ENCODE results near the gene NME2. TPM values are rescaled to one million over a fixed set of nuclear protein-coding genes. Genes with fewer than 3 reads are reported as not detected.
A peak's percentile ranks its signal among the peaks of the same experiment; 100 is the strongest.
"Not testable (repeated sequence)": the region's sequence is repeated elsewhere in the genome, so short reads cannot be mapped to it uniquely, and the experiment has no call there.

The NME2 gene
- total RNA-seq, 2 experiments from 2014 or later = 364 to 374 TPM

DNA sequence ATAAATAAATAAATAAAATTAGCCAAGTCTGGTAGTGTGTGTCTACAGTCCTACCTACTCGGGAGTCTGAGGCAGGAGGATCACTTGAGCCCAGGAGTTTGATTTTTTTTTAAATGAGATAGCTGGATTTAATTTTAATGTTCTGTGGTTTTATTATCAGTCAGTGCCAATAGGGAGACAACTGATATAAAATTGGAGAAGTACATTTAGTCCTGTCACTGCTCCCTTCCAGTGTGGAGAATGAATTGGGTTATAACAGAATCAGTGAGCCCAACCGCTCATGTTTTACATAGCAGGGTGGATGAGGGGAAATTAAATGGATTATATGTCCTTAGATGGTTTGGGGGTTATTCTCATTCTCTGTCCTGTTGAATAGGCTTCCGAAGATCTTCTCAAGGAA is 6.6 kb upstream of the NME2 start:
- no peak overlapping the region for H3K4me3 Mint-ChIP-seq
- H3K27me3 Mint-ChIP-seq = no peaks in the 10 kb centered on the region
- no peak for DNase-seq
- H3K36me3 Mint-ChIP-seq (ENCODE audit: low read depth) = peaks cover 45% of the 10 kb centered on the region
- H3K27ac Mint-ChIP-seq = no peak overlapping the region
- H3K4me1 Mint-ChIP-seq = peaks cover 18% of the 10 kb centered on the region
- CTCF ChIA-PET = interaction anchor here (1.0 kb wide), 1 partner anchor 307 kb away, joined by 3 read pairs; no protein-coding TSS in a partner anchor
- POLR2A ChIA-PET = no interaction called here
- H3K9me3 Mint-ChIP-seq = no peaks in the 10 kb centered on the region

GRCh38 chr17:51161541-51161940 is 4.7 kb upstream of the NME2 start:
- CTCF ChIA-PET = no interaction called here
- Mint-ChIP-seq H3K27ac (no peak overlapping the region), H3K9me3 (no peaks in the 10 kb centered on the region), H3K27me3 (no peaks in the 10 kb centered on the region), H3K4me1 (peaks cover 31% of the 10 kb centered on the region), H3K36me3 (ENCODE audit: low read depth) (peaks cover 44% of the 10 kb centered on the region), H3K4me3 (no peak overlapping the region)
- no peak for DNase-seq
- POLR2A ChIA-PET = interaction anchor here (1.4 to 2.8 kb wide), 2 partner anchors 8 to 295 kb away, joined by 3 to 14 read pairs; partner anchors contain the start of gene NME1

DNA sequence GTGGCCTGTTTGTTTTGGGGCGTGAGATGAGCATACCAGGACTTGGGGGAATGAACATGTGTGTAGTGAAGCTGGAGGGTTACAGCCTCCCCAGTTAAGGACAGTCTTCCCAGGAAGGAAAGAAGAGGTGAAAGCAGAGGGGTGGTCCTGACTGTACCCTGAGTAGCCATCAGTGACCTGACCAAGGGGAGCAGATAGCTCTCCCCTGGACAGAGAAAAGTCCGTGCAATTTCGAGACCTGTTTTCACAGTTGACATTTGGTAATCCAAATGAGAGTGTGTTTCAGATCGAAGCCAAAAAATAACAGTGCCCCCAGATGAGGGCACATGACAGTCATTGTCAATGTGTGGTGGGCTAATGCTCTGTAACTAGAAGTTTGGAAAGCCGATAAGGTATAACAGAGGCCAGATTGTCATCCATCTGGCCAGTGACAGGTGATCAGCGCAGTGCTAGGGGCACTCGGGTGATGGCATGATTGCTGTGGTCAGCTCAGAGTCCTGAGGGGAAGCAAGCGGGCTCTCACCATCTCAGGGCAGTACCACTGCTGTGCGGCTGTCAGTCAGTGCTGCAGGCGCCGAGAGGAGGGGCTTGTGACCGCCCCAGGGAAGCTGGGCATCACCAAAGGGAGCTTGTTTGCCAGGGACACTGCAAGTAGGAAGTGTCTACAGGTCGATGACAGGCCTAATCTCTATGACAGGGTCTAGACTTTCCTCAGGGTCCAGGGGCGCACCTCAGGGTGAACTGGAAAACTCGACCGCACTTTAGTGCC is 1.1 kb upstream of the NME2 start:
- peak overlapping the region; percentile 89 for H3K4me3 Mint-ChIP-seq
- no peak for DNase-seq
- peaks cover 39% of the 10 kb centered on the region for H3K4me1 Mint-ChIP-seq
- H3K36me3 Mint-ChIP-seq (ENCODE audit: low read depth) = peaks cover 45% of the 10 kb centered on the region
- no peaks in the 10 kb centered on the region for H3K9me3 Mint-ChIP-seq
- peak overlapping the region; percentile 93 for H3K27ac Mint-ChIP-seq
- ChIA-PET POLR2A (interaction anchor here (0.9 to 3.0 kb wide), 9 partner anchors 10 to 298 kb away, joined by 3 to 69 read pairs (median 8); partner anchors contain the start of genes NME1, SPAG9, TOB1 and UTP18), CTCF (interaction anchor here (1.1 to 1.5 kb wide), 4 partner anchors 10 to 165 kb away, joined by 3 to 7 read pairs (median 3); partner anchors contain the start of gene NME1)
- H3K27me3 Mint-ChIP-seq = no peaks in the 10 kb centered on the region

GRCh38 chr17:51165680-51166197 is 472 bp upstream of the NME2 start:
- CTCF ChIA-PET = interaction anchor here (1.0 to 1.5 kb wide), 5 partner anchors 11 to 312 kb away, joined by 3 to 7 read pairs (median 3); partner anchors contain the start of gene NME1
- Mint-ChIP-seq H3K27ac (peak overlapping the region; percentile 93), H3K36me3 (ENCODE audit: low read depth) (peaks cover 43% of the 10 kb centered on the region), H3K9me3 (no peaks in the 10 kb centered on the region), H3K27me3 (no peaks in the 10 kb centered on the region), H3K4me1 (peaks cover 38% of the 10 kb centered on the region), H3K4me3 (peak overlapping the region; percentile 89)
- POLR2A ChIA-PET = interaction anchor here (0.9 to 3.0 kb wide), 9 partner anchors 11 to 299 kb away, joined by 3 to 69 read pairs (median 8); partner anchors contain the start of genes NME1, SPAG9, TOB1 and UTP18
- no peak for DNase-seq

DNA sequence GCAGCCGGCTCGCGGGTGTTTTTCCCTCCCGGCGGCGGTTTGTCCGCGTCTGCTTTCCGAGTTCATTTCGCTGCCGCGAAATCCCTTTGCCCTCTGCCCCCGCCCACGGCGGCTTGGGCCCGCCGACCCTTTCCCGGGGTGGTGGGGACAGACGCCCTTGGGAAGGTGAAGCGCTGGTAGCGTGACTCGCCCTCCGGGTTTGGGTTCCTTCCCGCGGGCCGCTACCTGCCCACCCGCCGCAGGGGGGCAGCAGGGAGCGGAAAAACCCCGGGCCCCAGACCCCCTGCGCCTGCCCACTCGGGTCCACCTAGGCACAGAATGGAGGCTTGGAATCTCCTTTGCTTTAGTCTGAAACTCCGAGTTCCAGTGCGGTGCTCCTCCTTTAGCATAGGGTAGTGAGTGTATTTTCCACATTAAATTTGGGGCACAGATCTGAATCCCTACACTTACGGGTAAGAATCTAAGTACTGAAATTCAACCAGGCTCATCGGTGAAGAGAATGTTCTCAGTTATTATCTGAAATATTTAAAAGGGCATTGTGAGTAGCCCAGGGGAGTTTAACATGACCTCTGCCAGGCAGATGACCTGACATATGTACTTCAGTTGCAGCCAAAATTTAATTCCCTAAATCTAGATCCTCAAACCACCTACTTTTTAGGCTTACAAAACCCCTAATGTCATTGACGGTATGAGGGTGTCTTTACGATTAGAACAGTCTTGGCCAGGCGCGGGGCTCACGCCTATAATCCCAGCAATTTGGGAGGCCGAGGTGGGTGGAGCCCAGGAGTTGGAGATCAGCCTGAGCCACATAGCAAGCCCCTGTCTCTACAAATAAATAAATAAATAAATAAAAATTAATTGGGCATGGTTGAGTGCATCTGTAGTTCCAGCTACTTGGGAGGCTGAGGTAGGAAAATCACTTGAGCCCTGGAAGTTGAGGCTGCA is 1.0 kb downstream of the NME2 start:
- no peaks in the 10 kb centered on the region for H3K9me3 Mint-ChIP-seq
- H3K27ac Mint-ChIP-seq = peak overlapping the region; percentile 81
- peak; percentile 72 for DNase-seq
- CTCF ChIA-PET = interaction anchor here (1.3 to 1.5 kb wide), 2 partner anchors 14 to 33 kb away, joined by 3 to 7 read pairs; partner anchors contain the start of gene NME1
- POLR2A ChIA-PET = interaction anchor here (0.9 to 3.0 kb wide), 6 partner anchors 9 to 300 kb away, joined by 3 to 69 read pairs (median 10); partner anchors contain the start of genes NME1, SPAG9, TOB1 and UTP18
- peaks cover 39% of the 10 kb centered on the region for H3K36me3 Mint-ChIP-seq (ENCODE audit: low read depth)
- peaks cover 39% of the 10 kb centered on the region for H3K4me1 Mint-ChIP-seq
- peak overlapping the region; percentile 79 for H3K4me3 Mint-ChIP-seq
- no peaks in the 10 kb centered on the region for H3K27me3 Mint-ChIP-seq

DNA sequence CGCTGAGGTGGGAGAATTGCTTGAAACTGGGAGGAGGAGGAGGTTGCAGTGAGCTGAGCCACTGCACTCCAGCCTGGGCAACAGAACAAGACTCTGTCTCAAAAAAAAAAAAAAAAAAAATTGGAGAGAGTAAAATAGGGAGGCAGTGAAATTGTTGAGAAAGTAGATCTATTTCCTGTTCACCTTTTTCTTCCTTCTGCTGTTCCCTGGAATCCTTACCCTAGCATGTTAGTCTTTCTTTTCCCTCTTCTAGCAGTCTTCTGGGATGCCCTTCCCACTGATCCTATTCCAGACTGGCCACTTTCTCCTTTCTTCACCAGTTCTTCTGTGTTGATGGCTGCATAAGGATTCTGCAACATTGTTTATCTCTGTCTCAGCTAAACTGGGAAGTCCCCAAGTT is 3.1 kb downstream of the NME2 start:
- CTCF ChIA-PET = no interaction called here
- H3K27me3 Mint-ChIP-seq = no peaks in the 10 kb centered on the region
- H3K4me1 Mint-ChIP-seq = peaks cover 39% of the 10 kb centered on the region
- DNase-seq = no peak
- no peak overlapping the region for H3K4me3 Mint-ChIP-seq
- POLR2A ChIA-PET = interaction anchor here (1.1 kb wide), 1 partner anchor 117 kb away, joined by 3 read pairs; no protein-coding TSS in a partner anchor
- H3K9me3 Mint-ChIP-seq = no peaks in the 10 kb centered on the region
- peaks cover 39% of the 10 kb centered on the region for H3K36me3 Mint-ChIP-seq (ENCODE audit: low read depth)
- peak overlapping the region; percentile 28 for H3K27ac Mint-ChIP-seq

DNA sequence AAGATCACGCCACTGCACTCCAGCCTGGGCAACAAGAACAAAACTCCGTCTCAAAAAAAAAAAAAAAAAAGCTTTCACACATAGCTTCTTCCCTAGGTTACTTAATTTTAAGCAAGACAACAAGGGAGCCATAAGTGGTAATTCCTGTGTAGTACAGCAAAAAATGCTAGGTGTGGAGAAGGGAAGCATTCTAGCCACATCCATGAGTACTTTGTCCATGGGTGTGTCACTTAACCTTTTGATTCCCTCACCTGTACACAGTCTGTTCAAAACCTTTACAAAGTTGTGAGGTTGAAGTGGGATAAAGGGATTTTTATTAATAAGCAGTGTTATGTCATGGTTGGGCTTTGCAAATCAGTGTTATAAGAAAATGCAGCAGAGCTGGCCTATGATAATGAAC is 4.5 kb downstream of the NME2 start:
- no peak overlapping the region for H3K27ac Mint-ChIP-seq
- peaks cover 29% of the 10 kb centered on the region for H3K4me1 Mint-ChIP-seq
- H3K36me3 Mint-ChIP-seq (ENCODE audit: low read depth) = peaks cover 38% of the 10 kb centered on the region
- no peaks in the 10 kb centered on the region for H3K9me3 Mint-ChIP-seq
- POLR2A ChIA-PET = interaction anchor here (0.6 to 1.4 kb wide), 2 partner anchors 15 to 228 kb away, joined by 4 read pairs; no protein-coding TSS in a partner anchor
- DNase-seq = no peak
- no peaks in the 10 kb centered on the region for H3K27me3 Mint-ChIP-seq
- no peak overlapping the region for H3K4me3 Mint-ChIP-seq
- CTCF ChIA-PET = no interaction called here

GRCh38 chr17:51172030-51172429 is 5.8 kb downstream of the NME2 start:
- H3K9me3 Mint-ChIP-seq, H3K4me3 Mint-ChIP-seq, H3K27me3 Mint-ChIP-seq, DNase-seq: not testable (repeated sequence)
- H3K36me3 Mint-ChIP-seq (ENCODE audit: low read depth) = peaks cover 34% of the 10 kb centered on the region
- H3K4me1 Mint-ChIP-seq = peaks cover 26% of the 10 kb centered on the region
- peak overlapping the region; percentile 16 for H3K27ac Mint-ChIP-seq
- POLR2A ChIA-PET = interaction anchor here (1.0 to 1.9 kb wide), 2 partner anchors 9 to 89 kb away, joined by 5 read pairs; partner anchors contain the start of gene UTP18
- CTCF ChIA-PET = interaction anchor here (1.5 kb wide), 1 partner anchor 19 kb away, joined by 3 read pairs; the partner anchor contains the start of gene NME1

DNA sequence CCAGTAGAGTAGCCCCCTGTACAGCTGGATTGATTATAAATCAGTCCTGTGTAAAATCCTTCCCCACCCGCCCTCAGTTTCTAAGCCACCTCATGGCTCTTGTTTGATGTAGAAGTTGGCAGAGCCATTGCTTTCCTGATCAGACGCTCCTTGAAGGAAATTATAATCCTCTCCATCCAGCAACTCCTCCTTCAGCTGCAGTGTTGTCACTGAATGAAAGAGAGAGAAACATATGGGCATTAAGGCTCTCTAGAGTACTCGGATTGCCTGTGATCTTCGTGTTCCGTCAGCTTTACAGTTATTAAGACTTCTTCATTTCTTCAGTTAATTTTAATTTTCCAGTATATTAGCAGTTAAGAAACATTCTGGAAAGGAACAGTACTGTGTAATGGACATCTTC is 14.3 kb downstream of the NME2 start:
- Mint-ChIP-seq H3K27ac (no peak overlapping the region), H3K4me1 (no peaks in the 10 kb centered on the region), H3K4me3 (no peak overlapping the region), H3K9me3 (no peaks in the 10 kb centered on the region), H3K36me3 (ENCODE audit: low read depth) (peaks cover 23% of the 10 kb centered on the region), H3K27me3 (no peaks in the 10 kb centered on the region)
- POLR2A ChIA-PET = no interaction called here
- CTCF ChIA-PET = interaction anchor here (1.2 kb wide), 1 partner anchor 108 kb away, joined by 3 read pairs; no protein-coding TSS in a partner anchor
- DNase-seq = no peak

DNA sequence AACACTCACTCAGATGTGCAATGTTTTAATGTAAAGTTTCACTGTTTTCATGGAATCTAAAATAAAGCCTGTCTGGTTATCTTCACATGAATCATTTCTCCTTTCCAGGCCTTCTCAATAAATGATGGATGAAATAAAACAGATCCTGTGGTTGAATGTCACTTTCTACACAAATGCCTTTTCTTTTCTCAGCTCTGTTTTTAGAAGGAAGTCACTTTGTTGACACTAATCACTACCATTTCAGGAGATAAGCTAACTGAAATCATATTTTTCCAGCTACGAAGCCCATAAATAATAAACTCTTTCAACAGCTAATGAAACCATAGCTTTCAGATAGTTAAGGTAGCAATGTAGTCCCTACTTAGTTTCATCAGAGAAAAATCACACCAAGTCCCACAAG is 17.9 kb downstream of the NME2 start:
- POLR2A ChIA-PET = no interaction called here
- no peak for DNase-seq
- Mint-ChIP-seq H3K9me3 (no peaks in the 10 kb centered on the region), H3K27me3 (no peaks in the 10 kb centered on the region), H3K27ac (no peak overlapping the region), H3K36me3 (ENCODE audit: low read depth) (peaks cover 35% of the 10 kb centered on the region), H3K4me3 (no peak overlapping the region), H3K4me1 (no peaks in the 10 kb centered on the region)
- CTCF ChIA-PET = interaction anchor here (1.1 kb wide), 1 partner anchor 31 kb away, joined by 4 read pairs; the partner anchor contains the start of gene NME1

DNA sequence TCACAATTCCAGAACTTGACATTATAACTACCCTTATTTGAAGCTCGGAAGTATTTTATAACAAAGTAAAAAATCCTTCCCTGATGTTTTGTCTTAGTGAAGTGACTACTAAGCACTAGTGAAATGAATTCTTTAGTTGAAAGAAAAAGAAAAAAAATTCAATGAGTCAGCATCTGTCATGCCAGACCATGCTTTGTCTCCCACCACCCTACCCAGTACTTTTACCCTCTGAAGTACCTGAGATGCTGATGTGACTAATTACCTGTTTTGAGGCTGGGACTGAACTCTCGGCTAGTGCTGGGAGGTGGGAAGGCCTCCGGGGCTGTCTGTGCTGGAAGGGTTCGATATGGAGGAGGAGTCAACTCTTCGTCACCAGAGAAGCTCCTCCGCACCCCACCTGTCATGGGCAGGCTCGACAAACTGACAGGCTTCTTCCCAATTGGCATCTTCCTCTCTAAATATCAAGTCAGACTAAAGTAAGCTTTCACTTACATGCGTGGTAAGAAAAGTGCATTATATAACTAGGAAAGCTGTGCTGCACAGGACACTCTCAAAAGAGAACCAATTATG is 19.6 kb downstream of the NME2 start:
- Mint-ChIP-seq H3K4me3 (no peak overlapping the region), H3K27ac (no peak overlapping the region), H3K4me1 (peaks cover 2% of the 10 kb centered on the region), H3K9me3 (no peaks in the 10 kb centered on the region), H3K36me3 (ENCODE audit: low read depth) (peaks cover 35% of the 10 kb centered on the region), H3K27me3 (no peaks in the 10 kb centered on the region)
- ChIA-PET CTCF (interaction anchor here (0.6 kb wide), 2 partner anchors 10 to 55 kb away, joined by 3 to 4 read pairs; no protein-coding TSS in a partner anchor), POLR2A (interaction anchor here (0.7 to 1.5 kb wide), 4 partner anchors 9 to 20 kb away, joined by 3 to 5 read pairs (median 4); partner anchors contain the start of gene NME2)
- DNase-seq = no peak

All from activated CD4-positive, alpha-beta memory T cell treated with anti-CD3 and anti-CD28 coated beads, Interleukin-2, amount 10 ng/mL, durations not matched to agents 7 days and 5 days (primary cell).